ENCODE measurements around the gene QDPR.

GRCh38 chr4:17535242-17535641 is 23.4 kb upstream of the QDPR start:
- TF ChIP-seq POLR2AphosphoS5 (IDR thresholded peaks at IDR 0.05; ENCODE audit: low read depth, low read length) (no peak), CTCF (IDR thresholded peaks at IDR 0.05) (no peak)

Measured in Panc1 (cell line).